HG03575 (cell line): Measurements from ENCODE around the gene RAF1.

Source experiments
- ATAC-seq: cut with Tn5 transposase; IDR thresholded peaks from one replicate; pipeline ENCODE4 v1.9.1; 2021; ENCODE audit not compliant: unreplicated experiment, insufficient number of reproducible peaks, low FRiP score; ENCODE audit errors: extremely low read depth

Gene RAF1

GRCh38 chr3:12613250-12613649 lies 50.7 kb downstream of the RAF1 start:
- ATAC-seq: no peak

DNA sequence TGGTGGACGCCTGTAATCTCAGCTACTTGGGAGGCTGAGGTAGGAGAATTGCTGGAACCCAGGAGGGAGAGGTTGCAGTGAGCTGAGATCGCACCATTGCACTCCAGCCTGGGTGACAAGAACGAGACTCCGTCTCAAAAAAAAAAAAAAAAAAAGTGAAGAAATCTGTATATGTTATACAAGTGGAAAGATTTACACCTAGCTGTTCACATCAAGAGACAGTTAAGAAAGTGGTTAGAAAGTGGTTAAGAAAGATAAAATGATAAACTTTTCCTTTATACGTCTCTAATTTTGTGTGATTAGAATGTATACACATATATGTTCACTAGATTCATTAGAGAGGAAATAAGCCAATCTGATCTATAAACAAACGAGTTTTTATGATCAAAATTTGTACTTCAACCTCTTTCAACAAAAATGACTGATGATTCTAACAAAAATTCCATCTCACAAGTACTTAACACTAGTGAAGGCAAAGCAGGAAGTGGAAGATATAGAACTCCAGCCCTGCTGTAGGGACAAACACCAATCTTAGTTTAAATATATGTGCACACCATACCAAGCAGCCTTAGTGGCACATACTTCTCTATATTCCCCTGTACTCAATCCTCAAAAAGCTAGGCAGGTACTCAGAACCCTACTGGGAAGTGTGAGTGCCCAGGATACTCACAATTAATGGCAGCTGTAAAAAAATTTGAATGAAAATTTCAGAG lies 51.2 kb downstream of the RAF1 start:
- no peak for ATAC-seq

- no peak for ATAC-seq
Observed at GRCh38 chr3:12611117-12611516, 52.8 kb downstream of the RAF1 start.

DNA sequence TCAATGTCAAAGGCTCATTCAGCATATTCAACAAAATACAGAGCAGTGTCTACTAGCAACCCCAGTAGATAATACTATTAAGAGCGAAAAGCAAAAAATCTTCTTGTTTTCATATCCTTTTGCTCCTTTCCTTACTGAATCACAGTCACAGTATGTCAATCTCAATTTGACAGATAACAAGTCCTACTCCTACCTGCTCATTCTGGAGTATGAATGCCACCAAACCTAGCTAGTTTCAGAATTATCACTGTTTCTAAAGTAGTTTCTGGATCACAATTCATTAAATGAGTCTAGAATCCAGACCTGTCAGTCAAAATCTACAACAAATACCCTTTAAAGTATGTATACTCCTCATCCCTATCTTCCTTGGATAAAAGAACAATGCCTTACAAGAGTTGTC lies 55.5 kb downstream of the RAF1 start:
- ATAC-seq: no peak

GRCh38 chr3:12603969-12604368 lies 59.9 kb downstream of the RAF1 start:
- no peak for ATAC-seq

DNA sequence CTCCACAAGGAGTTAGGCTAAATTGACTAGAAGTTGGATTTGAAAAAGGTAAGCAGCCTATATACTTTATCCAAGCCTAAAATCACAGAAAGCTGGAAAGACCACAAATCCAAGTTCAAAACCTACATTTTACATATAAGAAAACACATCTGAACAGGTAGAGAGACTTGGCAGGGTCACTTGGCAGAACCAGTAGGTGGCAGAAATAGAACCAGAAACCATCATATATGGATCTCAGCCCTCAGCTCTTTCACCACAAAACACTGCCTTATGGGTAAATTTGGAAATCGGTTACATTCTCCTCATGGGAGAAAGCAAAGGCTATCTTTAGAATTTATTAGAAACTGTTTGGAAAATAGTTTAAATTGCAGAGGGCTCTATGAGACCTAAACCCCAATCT lies 62.8 kb downstream of the RAF1 start:
- ATAC-seq: no peak

DNA sequence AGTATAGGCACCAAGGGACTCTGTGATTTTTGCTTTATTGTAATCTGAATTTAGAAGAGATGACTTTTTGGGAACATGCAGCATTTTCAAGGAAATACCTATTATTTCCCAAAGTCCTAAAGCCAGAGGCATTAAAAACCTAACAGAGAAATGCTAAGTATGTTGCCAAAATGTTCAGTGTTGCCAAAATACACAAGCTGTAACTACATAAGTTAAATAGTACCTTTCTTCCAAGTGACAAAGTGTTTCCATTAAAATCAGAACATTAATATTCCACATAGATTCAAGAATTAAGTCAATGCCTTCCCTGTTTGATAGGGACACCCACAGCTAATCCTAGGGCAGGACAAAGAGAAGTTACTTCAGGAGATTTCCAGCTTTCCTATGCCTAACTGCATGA lies 65.0 kb downstream of the RAF1 start:
- ATAC-seq: no peak

DNA sequence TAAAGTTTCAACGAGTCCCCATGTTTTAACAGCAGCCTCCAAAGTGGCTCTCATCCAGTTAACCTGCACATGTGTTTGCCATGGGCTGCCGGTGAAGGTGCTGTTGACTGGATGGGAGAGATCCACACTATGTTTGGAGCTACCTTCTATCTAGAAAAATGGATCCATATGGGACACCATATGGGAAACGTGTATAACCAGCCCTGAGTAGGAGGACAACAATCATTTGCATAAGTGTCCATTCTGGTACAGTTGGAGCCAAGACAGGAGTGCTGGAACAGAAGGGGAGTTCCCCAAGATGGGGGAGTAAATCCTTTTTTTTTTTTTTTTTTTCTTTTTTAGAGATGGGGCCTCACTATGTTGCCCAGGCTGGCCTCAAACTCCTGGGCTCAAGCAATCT lies 70.4 kb downstream of the RAF1 start:
- no peak for ATAC-seq

GRCh38 chr3:12591997-12592715 lies 71.8 kb downstream of the RAF1 start:
- no peak for ATAC-seq

GRCh38 chr3:12591456-12591855 lies 72.5 kb downstream of the RAF1 start:
- no peak for ATAC-seq

DNA sequence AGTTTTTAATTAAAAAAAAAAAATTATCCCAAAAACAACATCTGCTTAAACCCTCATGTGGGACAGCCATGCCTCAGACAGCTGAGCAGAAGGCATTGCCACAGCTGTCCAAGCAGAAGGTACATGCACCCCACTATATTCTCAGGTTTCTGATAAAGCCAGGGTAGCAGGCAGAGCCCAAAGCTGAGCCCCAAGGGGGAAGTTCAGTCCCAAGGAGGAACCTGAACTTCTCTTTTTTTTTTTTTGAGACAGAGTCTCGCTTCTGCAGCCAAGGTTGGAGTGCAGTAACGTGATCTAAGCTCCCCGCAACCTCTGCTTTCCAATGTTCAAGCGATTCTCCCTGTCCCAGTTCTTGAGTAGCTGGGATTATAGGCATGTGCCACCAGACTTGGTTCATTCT lies 73.8 kb downstream of the RAF1 start:
- ATAC-seq: no peak

DNA sequence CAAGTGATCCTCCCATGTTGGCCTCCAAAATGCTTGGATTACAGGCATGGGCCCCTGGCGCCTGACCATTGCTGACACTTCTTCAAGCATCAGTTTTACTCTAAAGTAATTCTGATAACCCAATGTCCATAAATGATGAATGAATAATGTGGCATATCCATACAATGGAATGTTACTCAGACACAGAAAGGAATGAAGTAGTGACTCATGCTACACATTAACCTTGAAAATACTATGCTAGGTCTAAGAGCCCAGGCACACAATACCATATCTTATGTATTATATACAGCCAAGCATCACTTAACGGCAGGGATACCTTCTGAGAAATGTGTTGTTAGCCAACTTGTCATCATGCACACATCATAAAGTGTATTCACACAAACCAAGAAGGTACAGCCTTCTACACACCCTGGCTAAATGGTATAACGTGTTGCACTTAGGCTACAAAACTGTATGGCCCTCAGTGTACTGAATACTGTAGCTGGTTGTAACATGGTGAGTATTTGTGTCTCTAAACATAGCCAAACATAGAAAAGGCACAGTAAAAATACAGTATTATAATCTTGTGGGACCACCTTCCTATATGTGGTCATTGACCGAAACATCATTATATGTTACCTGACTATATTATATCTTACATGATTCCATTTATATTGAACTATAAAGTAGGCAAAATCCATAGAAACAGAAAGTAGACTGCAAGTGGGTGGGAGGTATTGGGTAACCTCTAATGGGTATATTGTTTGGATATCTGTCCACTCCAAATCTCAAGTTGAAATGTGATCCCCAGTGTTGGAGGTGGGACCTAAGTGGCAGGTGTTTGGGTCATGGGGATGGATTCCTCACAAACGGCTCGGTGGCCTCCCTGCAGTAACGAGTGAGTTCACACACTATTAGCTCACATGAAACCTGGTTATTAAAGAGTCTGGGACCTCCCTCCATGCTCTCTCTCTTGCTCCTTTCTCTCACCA lies 75.6 kb downstream of the RAF1 start:
- ATAC-seq: no peak

- ATAC-seq: no peak
Observed at GRCh38 chr3:12586403-12586802, 77.5 kb downstream of the RAF1 start.

- ATAC-seq: no peak
Observed at GRCh38 chr3:12585970-12586369, 77.9 kb downstream of the RAF1 start.

- no peak for ATAC-seq
Observed at GRCh38 chr3:12585181-12585580, 78.7 kb downstream of the RAF1 start.

DNA sequence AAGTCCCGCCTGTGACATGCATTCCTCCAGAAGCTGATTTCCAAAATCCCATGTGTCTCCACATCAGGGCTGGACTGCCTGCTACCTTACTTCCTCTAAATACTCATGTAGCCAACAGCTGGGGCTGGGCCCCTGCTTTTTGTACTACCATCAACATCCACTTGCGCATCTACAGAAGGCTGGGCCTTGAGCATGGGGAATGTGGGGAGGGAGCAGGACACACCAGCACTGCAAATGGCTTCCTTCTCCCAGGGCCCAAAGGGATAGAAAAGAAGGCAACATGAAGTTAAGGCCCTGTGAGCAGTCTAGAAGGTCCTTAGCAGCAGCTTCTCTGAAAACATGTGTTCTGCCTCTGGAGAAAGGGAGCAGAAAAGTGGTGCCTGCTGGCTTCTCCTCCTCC lies 79.8 kb downstream of the RAF1 start:
- no peak for ATAC-seq

- no peak for ATAC-seq
Observed at GRCh38 chr3:12583280-12583679, 80.6 kb downstream of the RAF1 start.

GRCh38 chr3:12582730-12583129 lies 81.2 kb downstream of the RAF1 start:
- ATAC-seq: no peak

DNA sequence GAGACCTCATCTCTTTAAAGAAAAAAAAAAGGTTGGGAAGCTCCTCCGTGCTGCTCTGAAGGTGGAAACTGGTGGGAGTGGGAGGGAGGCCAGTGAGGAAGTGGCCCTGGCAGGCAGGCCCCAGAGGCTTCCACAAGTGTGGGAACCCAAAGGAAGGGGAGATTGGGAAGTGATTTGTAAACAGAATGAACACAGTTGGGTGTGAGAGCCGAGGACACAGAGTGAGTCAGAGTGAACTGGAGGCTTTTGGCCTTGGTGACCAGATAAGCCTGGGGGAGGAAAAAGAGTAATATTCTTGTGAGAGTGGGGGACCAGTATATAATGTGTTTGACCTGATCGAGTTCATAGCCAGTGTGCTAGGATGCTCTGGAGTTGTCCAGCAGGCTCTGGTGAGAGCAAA lies 84.0 kb downstream of the RAF1 start:
- no peak for ATAC-seq

DNA sequence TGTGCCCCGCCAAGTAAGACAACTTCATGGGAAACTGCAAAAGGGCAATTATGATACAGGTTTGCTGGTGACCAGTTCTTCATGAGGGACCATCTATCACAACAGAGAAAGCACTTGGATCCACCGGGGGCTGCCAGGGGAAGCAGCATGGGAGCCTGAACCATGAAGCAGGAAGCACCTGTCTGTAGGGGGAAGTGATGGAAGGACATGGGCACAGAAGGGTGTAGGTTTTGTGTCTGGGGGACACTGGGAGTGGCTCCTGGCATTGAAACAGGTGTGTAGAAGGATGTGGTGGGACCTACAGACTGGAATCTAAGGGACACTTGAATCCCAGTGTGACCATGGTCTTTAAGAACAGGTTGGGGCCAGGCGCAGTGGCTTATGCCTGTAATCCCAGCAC lies 84.5 kb downstream of the RAF1 start:
- ATAC-seq: no peak
